Neural crest cell (in vitro differentiated cells): Measurements from ENCODE around the gene TCAIM. TPM values are rescaled to one million over a fixed set of nuclear protein-coding genes. Genes with fewer than 3 reads are reported as not detected.

ENCODE experiments used
- DNase-seq: peaks from one replicate; pipeline ENCODE4 v3.0.0; 2021; ENCODE audit warnings: low read depth, mixed read lengths, low spot score
- H3K27ac Mint-ChIP-seq: one replicate; pipeline ENCODE4 v1.8.0; 2021; ENCODE audit warnings: mild to moderate bottlenecking, mixed read lengths; ENCODE audit not compliant: unreplicated experiment
- H3K27me3 Mint-ChIP-seq: 2 replicates; pipeline ENCODE4 v1.8.0; 2021; ENCODE audit warnings: low read depth, mild to moderate bottlenecking, mixed read lengths
- H3K36me3 Mint-ChIP-seq: 2 replicates; pipeline ENCODE4 v1.8.0; 2021; ENCODE audit warnings: low read depth, mild to moderate bottlenecking, mixed read lengths
- H3K4me1 Mint-ChIP-seq: 2 replicates; pipeline ENCODE4 v1.8.0; 2021; ENCODE audit warnings: mixed read lengths
- H3K4me3 Mint-ChIP-seq: one replicate; pipeline ENCODE4 v1.8.0; 2021; ENCODE audit warnings: mild to moderate bottlenecking, mixed read lengths
- H3K9me3 Mint-ChIP-seq: 2 replicates; pipeline ENCODE4 v1.8.0; 2021; ENCODE audit warnings: mixed read lengths
- CTCF ChIP-seq: fragments of 200-600 bp; sonication (generic); conservative IDR thresholded peaks from 2 replicates; pipeline ENCODE4 v1.5.0; 2021; ENCODE audit warnings: antibody characterized with exemption, mild to moderate bottlenecking
- total RNA-seq: library from RNA; stranded (reverse); gene quantifications from 2 replicates; pipeline ENCODE4 v1.2.1, GENCODE V29; 2021

Gene TCAIM
- total RNA-seq, 1 donor from 2014 or later = 25.3 TPM

DNA sequence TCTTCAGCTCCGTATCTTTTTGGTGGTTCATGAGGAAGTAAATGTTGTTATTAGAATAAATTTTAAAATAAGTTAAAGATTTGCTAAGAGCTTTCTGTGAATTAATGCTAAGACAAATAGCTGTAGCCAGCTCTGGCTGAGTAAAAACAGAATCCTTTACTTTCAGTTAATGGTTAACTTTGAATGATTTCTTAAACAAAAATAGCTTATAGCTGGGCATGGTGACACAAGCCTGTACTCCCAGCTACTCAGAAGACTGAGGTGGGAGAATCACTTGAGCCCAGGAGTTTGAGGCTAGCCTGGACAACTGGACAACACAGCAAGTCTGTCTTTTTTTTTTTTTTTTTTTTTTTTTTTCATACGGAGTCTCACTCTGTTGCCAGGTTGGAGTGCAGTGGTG is 25.0 kb downstream of the TCAIM start:
- DNase-seq = no peak
- H3K4me3 Mint-ChIP-seq = no peak overlapping the region
- H3K9me3 Mint-ChIP-seq = no peaks in the 10 kb centered on the region
- TF ChIP-seq CTCF = no peak
- H3K4me1 Mint-ChIP-seq = peaks cover 16% of the 10 kb centered on the region
- H3K27me3 Mint-ChIP-seq = no peaks in the 10 kb centered on the region
- H3K27ac Mint-ChIP-seq = no peak overlapping the region
- peaks cover 3% of the 10 kb centered on the region for H3K36me3 Mint-ChIP-seq

DNA sequence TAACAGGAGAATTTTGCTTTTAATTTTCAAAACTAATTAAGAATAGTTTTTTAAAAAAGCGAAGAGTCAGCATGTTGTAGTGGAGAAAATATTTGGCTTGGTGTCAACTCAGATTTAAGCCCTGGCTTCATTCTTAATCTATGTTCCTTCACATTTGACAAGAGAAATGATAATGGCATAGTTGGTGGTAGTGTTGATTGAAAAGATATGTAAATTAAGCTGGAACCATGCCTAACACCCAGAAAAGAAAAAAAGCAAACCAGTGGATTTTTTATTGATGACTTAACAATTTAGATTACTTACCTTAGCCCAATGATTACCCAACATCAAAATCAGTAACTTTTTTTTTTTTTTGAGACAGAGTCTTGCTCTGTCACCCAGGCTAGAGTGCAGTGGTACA is 27.4 kb downstream of the TCAIM start:
- Mint-ChIP-seq H3K4me3 (no peak overlapping the region), H3K27me3 (no peaks in the 10 kb centered on the region), H3K4me1 (no peaks in the 10 kb centered on the region), H3K27ac (no peak overlapping the region), H3K36me3 (peaks cover 8% of the 10 kb centered on the region), H3K9me3 (no peaks in the 10 kb centered on the region)
- TF ChIP-seq CTCF = no peak
- no peak for DNase-seq

- Mint-ChIP-seq H3K4me1 (no peaks in the 10 kb centered on the region), H3K4me3 (no peak overlapping the region), H3K27ac (no peak overlapping the region), H3K27me3 (no peaks in the 10 kb centered on the region), H3K9me3 (peaks cover 5% of the 10 kb centered on the region), H3K36me3 (peaks cover 29% of the 10 kb centered on the region)
- DNase-seq = no peak
- TF ChIP-seq CTCF = no peak
Observed at GRCh38 chr3:44375450-44375849, 36.9 kb downstream of the TCAIM start.

DNA sequence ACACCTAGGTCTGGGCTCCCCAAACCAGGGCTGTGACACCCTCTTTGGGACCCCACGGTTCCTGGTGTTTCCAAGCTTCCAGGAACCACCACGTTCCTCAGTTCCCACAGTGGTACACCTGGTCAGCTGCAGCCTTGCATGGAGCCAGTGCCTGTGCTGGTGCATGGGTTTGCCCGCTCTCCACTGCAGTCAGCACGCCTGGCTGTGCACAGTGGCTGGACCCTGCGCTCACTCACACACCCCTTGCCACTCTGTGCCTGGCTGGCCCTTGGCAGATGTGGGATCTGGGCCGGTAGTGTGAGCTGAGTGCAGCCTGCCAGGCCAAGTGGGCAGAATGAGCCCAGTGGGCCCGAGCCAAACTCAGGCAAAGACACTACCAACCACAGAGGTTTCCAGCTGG is 48.8 kb downstream of the TCAIM start:
- no peak for TF ChIP-seq CTCF
- no peaks in the 10 kb centered on the region for H3K27me3 Mint-ChIP-seq

DNA sequence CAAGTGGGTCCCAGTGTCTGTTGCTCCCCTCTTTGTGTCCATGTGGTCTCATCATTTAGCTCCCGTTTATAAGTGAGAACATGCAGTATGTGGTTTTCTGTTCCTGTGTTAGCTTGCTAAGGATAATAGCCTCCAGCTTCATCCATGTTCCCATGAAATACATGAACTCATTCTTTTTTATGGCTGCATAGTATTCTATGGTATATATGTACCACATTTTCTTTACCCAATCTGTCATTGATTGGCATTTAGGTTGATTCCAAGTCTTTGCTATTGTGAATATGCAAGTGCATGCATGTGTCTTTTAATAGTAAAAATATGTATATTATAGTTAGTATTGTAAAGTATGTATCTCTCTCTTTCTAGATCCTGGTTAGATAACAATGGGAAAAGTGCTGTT is 53.9 kb downstream of the TCAIM start:
- peaks cover 5% of the 10 kb centered on the region for H3K9me3 Mint-ChIP-seq
- H3K27me3 Mint-ChIP-seq = no peaks in the 10 kb centered on the region
- peaks cover 9% of the 10 kb centered on the region for H3K4me1 Mint-ChIP-seq
- no peak for DNase-seq
- no peak overlapping the region for H3K4me3 Mint-ChIP-seq
- no peak overlapping the region for H3K27ac Mint-ChIP-seq
- TF ChIP-seq CTCF = no peak
- H3K36me3 Mint-ChIP-seq = peaks cover 14% of the 10 kb centered on the region

More for the DNA sequence above, 48.8 kb downstream of the TCAIM start:
- Mint-ChIP-seq H3K9me3 (peaks cover 5% of the 10 kb centered on the region), H3K4me1 (no peaks in the 10 kb centered on the region), H3K27ac (no peak overlapping the region), H3K36me3 (peaks cover 21% of the 10 kb centered on the region), H3K4me3 (no peak overlapping the region)
- DNase-seq = no peak

DNA sequence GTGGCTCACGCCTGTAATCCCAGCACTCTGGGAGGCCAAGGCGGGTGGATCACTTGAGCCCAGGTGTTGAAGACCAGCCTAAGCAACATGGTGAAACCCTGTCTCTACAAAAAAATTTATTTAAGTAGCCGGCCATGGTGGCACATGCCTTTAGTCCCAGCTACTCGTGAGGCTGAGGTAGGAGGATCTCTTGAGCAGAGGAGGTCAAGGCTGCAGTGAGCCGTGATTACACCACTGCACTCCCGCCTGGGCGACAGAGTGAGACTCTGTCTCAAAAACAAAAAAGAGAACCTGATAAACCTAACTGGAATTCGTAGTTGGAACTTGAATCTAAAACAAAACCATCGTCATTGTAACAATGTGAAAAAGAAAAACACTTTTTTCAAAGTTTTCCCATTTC is 57.1 kb downstream of the TCAIM start:
- Mint-ChIP-seq H3K4me3 (no peak overlapping the region), H3K36me3 (peaks cover 7% of the 10 kb centered on the region), H3K9me3 (peaks cover 2% of the 10 kb centered on the region), H3K27me3 (no peaks in the 10 kb centered on the region), H3K27ac (peak overlapping the region; percentile 57), H3K4me1 (peaks cover 25% of the 10 kb centered on the region)
- DNase-seq = no peak
- no peak for TF ChIP-seq CTCF
